Endothelial cell of umbilical vein (primary cell): ENCODE results near the gene LHFPL6. TPM values are rescaled to one million over a fixed set of nuclear protein-coding genes. Genes with fewer than 3 reads are reported as not detected.

ENCODE experiments used
- BruUV-seq: library from RNA; stranded (reverse); fragments of 400-500 nt; replicated peaks from 2 replicates; lab custom pipeline; 2021; lab: Mats Ljungman, UMichigan
- CTCF ChIA-PET: fragments of 300-600, 350-600 bp; sonication (Branson Sonifier 250); formaldehyde crosslinking; loops from one replicate; lab custom pipeline; 2021; ENCODE audit warnings: antibody characterized with exemption, inconsistent platforms; lab: Charles Lee
- POLR2A ChIA-PET: fragments of 300-600, 350-600 bp; sonication (Branson Sonifier 250); formaldehyde crosslinking; loops from one replicate; lab custom pipeline; 2021; ENCODE audit warnings: antibody characterized with exemption, inconsistent platforms; lab: Charles Lee
- DNase-seq: peaks from one replicate; pipeline ENCODE4 v3.0.0-alpha.2; 2011; ENCODE audit warnings: low read depth, low spot score
- FAIRE-seq: peaks from 2 replicates; lab custom pipeline; 2011; peaks lifted over from hg19 to GRCh38; lab: Jason Lieb, UNC
- H2AFZ ChIP-seq: 2 replicates; pipeline ENCODE4 v1.6.0; 2012; ENCODE audit warnings: low read depth, low read length, control low read depth, inconsistent platforms
- H3K27ac ChIP-seq: 2 replicates; pipeline ENCODE4 v1.5.1; 2011; ENCODE audit warnings: low read depth, mild to moderate bottlenecking, control low read depth, low read length, moderate library complexity; ENCODE audit not compliant: insufficient read depth
- H3K27me3 ChIP-seq, 2 experiments: 2 replicates each; pipeline versions ENCODE4 v1.6.0 to v1.6.1; 2011; ENCODE audit warnings: low read length in 2 of 2, mixed read lengths in 1 of 2; ENCODE audit not compliant: control insufficient read depth in 2 of 2, insufficient read depth in 2 of 2
- H3K36me3 ChIP-seq, 2 experiments: 2 replicates in 1 of 2; 3 replicates in 1 of 2; pipeline ENCODE4 v1.5.1; 2011; ENCODE audit warnings: low read length in 2 of 2, mild to moderate bottlenecking in 1 of 2, moderate library complexity in 1 of 2; ENCODE audit not compliant: control insufficient read depth in 2 of 2, insufficient read depth in 2 of 2; ENCODE audit errors: extremely low read depth in 1 of 2
- H3K4me1 ChIP-seq: 3 replicates; pipeline ENCODE4 v1.5.1; 2011; ENCODE audit warnings: mild to moderate bottlenecking, low read length; ENCODE audit not compliant: control insufficient read depth, insufficient read depth; ENCODE audit errors: extremely low read depth
- H3K4me2 ChIP-seq: 2 replicates; pipeline ENCODE4 v1.6.1; 2011; ENCODE audit warnings: low read length, control low read depth, mixed read lengths; ENCODE audit not compliant: insufficient read depth
- H3K4me3 ChIP-seq, 3 experiments: fragments of 200-600 bp in 1 of 3; sonication (generic), shearing (Covaris generic) in 1 of 3; replicated peaks in 1 of 3; 2 replicates each; pipeline ENCODE4 v1.5.1; 2011 to 2016; ENCODE audit warnings: control low read depth in 3 of 3, low read length in 3 of 3, mild to moderate bottlenecking in 2 of 3, inconsistent platforms in 1 of 3, low read depth in 1 of 3, moderate library complexity in 1 of 3; ENCODE audit not compliant: insufficient read depth in 1 of 3
- H3K79me2 ChIP-seq: 2 replicates; pipeline ENCODE4 v1.6.0; 2012; ENCODE audit warnings: low read length, inconsistent platforms; ENCODE audit not compliant: control insufficient read depth, insufficient read depth
- H3K9ac ChIP-seq: replicated peaks from 2 replicates; pipeline ENCODE3; 2011; ENCODE audit warnings: low read length, control low read depth; ENCODE audit not compliant: insufficient read depth; ENCODE audit errors: extremely low read depth
- H3K9me1 ChIP-seq: replicated peaks from 3 replicates; pipeline ENCODE4 v1.6.0; 2011; ENCODE audit warnings: mild to moderate bottlenecking, low read length; ENCODE audit not compliant: control insufficient read depth, insufficient read depth; ENCODE audit errors: extremely low read depth
- H3K9me3 ChIP-seq: replicated peaks from 2 replicates; pipeline ENCODE4 v1.5.1; 2012; ENCODE audit warnings: low read length, inconsistent platforms; ENCODE audit not compliant: control insufficient read depth, insufficient read depth
- H4K20me1 ChIP-seq: replicated peaks from 2 replicates; pipeline ENCODE3; 2011; ENCODE audit warnings: mild to moderate bottlenecking, low read length; ENCODE audit not compliant: control insufficient read depth, insufficient read depth; ENCODE audit errors: extremely low read depth
- EZH2 ChIP-seq: IDR thresholded peaks from 2 replicates; pipeline ENCODE4 v1.6.1; 2012; ENCODE audit warnings: borderline replicate concordance, low read depth, mild to moderate bottlenecking, moderate library complexity, low read length, inconsistent platforms; ENCODE audit not compliant: severe bottlenecking
- FOS ChIP-seq: IDR thresholded peaks from 2 replicates; pipeline ENCODE4 v1.6.1; 2011; ENCODE audit warnings: mild to moderate bottlenecking, low read length, moderate library complexity, borderline replicate concordance; ENCODE audit not compliant: insufficient read depth
- GATA2 ChIP-seq: IDR thresholded peaks from 2 replicates; pipeline ENCODE4 v1.7.0; 2011; ENCODE audit warnings: low read depth, mild to moderate bottlenecking, moderate library complexity, mixed read lengths, low read length; ENCODE audit not compliant: insufficient read length, insufficient read depth
- JUN ChIP-seq: IDR thresholded peaks from 2 replicates; pipeline ENCODE4 v1.6.1; 2011; ENCODE audit warnings: borderline replicate concordance, low read depth; ENCODE audit not compliant: insufficient read length, insufficient read depth
- MYC ChIP-seq: IDR thresholded peaks from one replicate; pipeline ENCODE4 v1.6.1; 2011; ENCODE audit warnings: mild to moderate bottlenecking, low read depth, low read length
- POLR2A ChIP-seq: IDR thresholded peaks from 2 replicates; pipeline ENCODE4 v1.6.1; 2012; ENCODE audit warnings: low read depth, mild to moderate bottlenecking, control low read depth, low read length
- POLR2AphosphoS5 ChIP-seq: IDR thresholded peaks from 2 replicates; pipeline ENCODE4 v1.6.1; 2012; ENCODE audit warnings: low read depth, mild to moderate bottlenecking, control low read depth, low read length, moderate library complexity; ENCODE audit not compliant: insufficient read depth
- dilution Hi-C: fragments of 300-500 bp; cut with MboI; formaldehyde crosslinking; loops from one replicate; pipeline ENCODE4 v1.15.0; 2019; ENCODE audit warnings: low sequenced_read_pairs; ENCODE audit not compliant: extremely low pct_ligation_motif_present
- intact Hi-C: fragments of 100-400 bp; cut with micrococcal nuclease; formaldehyde crosslinking; loops from one replicate; pipeline ENCODE4 v1.10.0; 2022
- polyA plus RNA-seq, 4 experiments: library from polyadenylated mRNA; depleted of rRNA in 3 of 4; stranded (reverse) in 3 of 4; unstranded in 1 of 4; fragments of >200 nt; gene quantifications; 2 replicates each; pipeline versions ENCODE4 v1.2.1 to v1.2.3, GENCODE V29; 2011 to 2012; ENCODE audit warnings: missing spikeins in 1 of 4
- total RNA-seq: library from RNA; stranded (reverse); gene quantifications from 2 replicates; pipeline ENCODE4 v1.2.3, GENCODE V29; 2021
- TF ChIP-seq, protein P1 (sequence below): IDR thresholded peaks from 2 replicates; pipeline ENCODE4 v1.6.1; 2011; ENCODE audit not compliant: insufficient read depth, insufficient read length
- TF ChIP-seq, protein P2 (sequence below), 2 donors: IDR thresholded peaks; 1 replicate in 1 of 2; 2 replicates in 1 of 2; pipeline ENCODE4 v1.5.1; 2011; ENCODE audit warnings: low read length in 2 of 2, mild to moderate bottlenecking in 2 of 2, moderate library complexity in 2 of 2, control low read depth in 1 of 2, inconsistent platforms in 1 of 2, low read depth in 1 of 2; ENCODE audit not compliant: insufficient read depth in 1 of 2; ENCODE audit errors: extremely low read depth in 1 of 2

LHFPL6 gene
- total and polyA plus RNA-seq, 2 donors (not counting 3 experiments of a cell fraction or from before 2014, with no cell fraction given): 17.5 to 19.4 TPM

DNA sequence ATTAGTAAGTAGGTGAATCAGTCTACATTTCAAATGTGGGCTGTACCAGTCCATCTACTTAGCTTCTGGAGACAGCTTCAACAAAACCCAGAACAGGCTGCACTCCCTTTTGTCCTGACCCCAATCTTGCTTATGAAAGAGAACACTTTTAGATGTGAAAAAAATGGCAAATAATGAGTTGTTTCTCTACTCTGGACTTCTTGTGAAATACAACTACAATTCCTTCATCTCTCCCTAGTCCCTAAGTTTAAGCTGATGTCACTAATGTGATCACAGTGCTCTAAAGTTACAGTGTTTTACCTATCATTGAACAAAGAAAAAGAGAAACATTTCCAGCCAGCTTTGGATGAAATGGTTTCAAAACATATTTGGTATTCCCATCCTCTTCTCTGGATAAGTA lies 183.9 kb downstream of the LHFPL6 start:
- Histone ChIP-seq H3K4me2 (no peak overlapping the region), H3K36me3 (no peaks in the 10 kb centered on the region), H3K4me3 (no peak overlapping the region), H3K4me1 (peaks cover 29% of the 10 kb centered on the region), H2AFZ (no peak overlapping the region), H3K9me1 (no peaks in the 10 kb centered on the region), H4K20me1 (no peaks in the 10 kb centered on the region), H3K27ac (no peak overlapping the region), H3K79me2 (no peaks in the 10 kb centered on the region), H3K27me3 (no peaks in the 10 kb centered on the region), H3K9ac (no peak overlapping the region), H3K9me3 (no peaks in the 10 kb centered on the region)
- intact Hi-C loops: loop anchor here (10.0 kb wide), 3 partner anchors 154 to 384 kb away; partner anchors contain the start of genes NHLRC3 and PROSER1
- BruUV-seq: no TSS peak
- TF ChIP-seq POLR2AphosphoS5 (no peak), EZH2 (no peak), GATA2 (no peak), FOS (no peak), POLR2A (no peak), JUN (no peak), MYC (no peak)
- TF ChIP-seq, protein P1, sequence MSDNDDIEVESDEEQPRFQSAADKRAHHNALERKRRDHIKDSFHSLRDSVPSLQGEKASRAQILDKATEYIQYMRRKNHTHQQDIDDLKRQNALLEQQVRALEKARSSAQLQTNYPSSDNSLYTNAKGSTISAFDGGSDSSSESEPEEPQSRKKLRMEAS: no peak
- TF ChIP-seq, protein P2, sequence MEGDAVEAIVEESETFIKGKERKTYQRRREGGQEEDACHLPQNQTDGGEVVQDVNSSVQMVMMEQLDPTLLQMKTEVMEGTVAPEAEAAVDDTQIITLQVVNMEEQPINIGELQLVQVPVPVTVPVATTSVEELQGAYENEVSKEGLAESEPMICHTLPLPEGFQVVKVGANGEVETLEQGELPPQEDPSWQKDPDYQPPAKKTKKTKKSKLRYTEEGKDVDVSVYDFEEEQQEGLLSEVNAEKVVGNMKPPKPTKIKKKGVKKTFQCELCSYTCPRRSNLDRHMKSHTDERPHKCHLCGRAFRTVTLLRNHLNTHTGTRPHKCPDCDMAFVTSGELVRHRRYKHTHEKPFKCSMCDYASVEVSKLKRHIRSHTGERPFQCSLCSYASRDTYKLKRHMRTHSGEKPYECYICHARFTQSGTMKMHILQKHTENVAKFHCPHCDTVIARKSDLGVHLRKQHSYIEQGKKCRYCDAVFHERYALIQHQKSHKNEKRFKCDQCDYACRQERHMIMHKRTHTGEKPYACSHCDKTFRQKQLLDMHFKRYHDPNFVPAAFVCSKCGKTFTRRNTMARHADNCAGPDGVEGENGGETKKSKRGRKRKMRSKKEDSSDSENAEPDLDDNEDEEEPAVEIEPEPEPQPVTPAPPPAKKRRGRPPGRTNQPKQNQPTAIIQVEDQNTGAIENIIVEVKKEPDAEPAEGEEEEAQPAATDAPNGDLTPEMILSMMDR (IDR thresholded peaks at IDR 0.05; ENCODE audit: extremely low read depth in 1 of 2, insufficient read depth in 1 of 2, low read depth in 1 of 2, low read length in 2 of 2): no peak
- ChIA-PET CTCF (interaction anchor here (0.7 to 7.0 kb wide), 6 partner anchors 9 to 197 kb away, joined by 3 to 124 read pairs (median 4); partner anchors contain the start of gene LHFPL6), POLR2A (no interaction called here)
- FAIRE-seq: no peak
- DNase-seq: no peak
- dilution Hi-C loops: no loop called here
